Right ventricle myocardium inferior (tissue), 1 donor: ENCODE results near the gene B4GALNT2. TPM values are rescaled to one million over a fixed set of nuclear protein-coding genes. Genes with fewer than 3 reads are reported as not detected.
A peak's percentile ranks its signal among the peaks of the same experiment; 100 is the strongest.
"Not testable (repeated sequence)": the region's sequence is repeated elsewhere in the genome, so short reads cannot be mapped to it uniquely, and the experiment has no call there.

Experiments
- ATAC-seq: fragments of 200-7000 bp; cut with Tn5 transposase; one replicate; pipeline ENCODE4 v1.9.1; 2020; ENCODE audit warnings: mild to moderate bottlenecking, moderate library complexity
- DNase-seq: peaks from one replicate; pipeline ENCODE4 v3.0.0; 2021; ENCODE audit errors: missing footprints
- intact Hi-C: fragments of 100-400 bp; cut with DNase I; formaldehyde crosslinking; loops from one replicate; pipeline ENCODE4 v1.11.0; 2022
- total RNA-seq: library from RNA; stranded (reverse); fragmentation: NEBNext Ultra II Directional; extraction: Animal tissue kit (Norgen Biotek cat#: 25700); gene quantifications from one replicate; pipeline ENCODE4 v1.2.1, GENCODE V29; 2021
- donor health status: DM: no; HTN: yes; CAD: no; lungs with severe emphysema.

The B4GALNT2 gene
- total RNA-seq, 1 donor from 2014 or later, result not detected

GRCh38 chr17:49165143-49165542 is 32.6 kb downstream of the B4GALNT2 start:
- no peak for DNase-seq
- no peak for ATAC-seq
- intact Hi-C loops, result no loop called here

GRCh38 chr17:49168706-49169105 is 36.1 kb downstream of the B4GALNT2 start:
- intact Hi-C loops, result no loop called here
- no peak for DNase-seq
- ATAC-seq, result no peak

- no peak for ATAC-seq
- DNase-seq, result no peak
- intact Hi-C loops, result no loop called here
Observed at GRCh38 chr17:49170216-49170615, 37.6 kb downstream of the B4GALNT2 start.

GRCh38 chr17:49170711-49171110 is 38.1 kb downstream of the B4GALNT2 start:
- DNase-seq, intact Hi-C loops, ATAC-seq: not testable (repeated sequence)

GRCh38 chr17:49175978-49176377 is 43.4 kb downstream of the B4GALNT2 start:
- DNase-seq, ATAC-seq, intact Hi-C loops: not testable (repeated sequence)

- intact Hi-C loops, result no loop called here
- ATAC-seq, result no peak
- peak; percentile 78 for DNase-seq
Observed at GRCh38 chr17:49180303-49180702, 47.7 kb downstream of the B4GALNT2 start.

- ATAC-seq (no peak), DNase-seq (no peak)
- intact Hi-C loops, result loop anchor here (1.0 kb wide), 1 partner anchor 46 kb away; no protein-coding TSS in a partner anchor
Observed at GRCh38 chr17:49180998-49181635, 48.5 kb downstream of the B4GALNT2 start.

GRCh38 chr17:49183341-49183740 is 50.8 kb downstream of the B4GALNT2 start:
- intact Hi-C loops, result no loop called here
- DNase-seq (no peak), ATAC-seq (no peak)

- no peak for ATAC-seq
- DNase-seq, result no peak
- intact Hi-C loops, result no loop called here
Observed at GRCh38 chr17:49183801-49184200, 51.2 kb downstream of the B4GALNT2 start.

GRCh38 chr17:49184522-49184921 is 52.0 kb downstream of the B4GALNT2 start:
- ATAC-seq, intact Hi-C loops, DNase-seq: not testable (repeated sequence)

- DNase-seq, ATAC-seq, intact Hi-C loops: not testable (repeated sequence)
Observed at GRCh38 chr17:49185381-49185780, 52.8 kb downstream of the B4GALNT2 start.

GRCh38 chr17:49187301-49187700 is 54.7 kb downstream of the B4GALNT2 start:
- ATAC-seq (no peak), DNase-seq (no peak)
- intact Hi-C loops, result no loop called here

GRCh38 chr17:49190932-49191331 is 58.4 kb downstream of the B4GALNT2 start:
- ATAC-seq (no peak), DNase-seq (no peak)
- intact Hi-C loops, result loop anchor here (5.0 kb wide), 1 partner anchor 101 kb away; no protein-coding TSS in a partner anchor

- ATAC-seq (no peak), DNase-seq (no peak)
- intact Hi-C loops, result loop anchor here (5.0 kb wide), 1 partner anchor 101 kb away; no protein-coding TSS in a partner anchor
Observed at GRCh38 chr17:49191409-49191916, 58.9 kb downstream of the B4GALNT2 start.

- DNase-seq, result peak; percentile 91
- intact Hi-C loops, result loop anchor here (2.0 to 5.0 kb wide), 2 partner anchors 25 to 100 kb away; no protein-coding TSS in a partner anchor
- peak; percentile 93 for ATAC-seq
Observed at GRCh38 chr17:49191917-49192741, 59.6 kb downstream of the B4GALNT2 start.

- ATAC-seq (no peak), DNase-seq (no peak)
- intact Hi-C loops, result loop anchor here (2.0 to 5.0 kb wide), 2 partner anchors 23 to 99 kb away; no protein-coding TSS in a partner anchor
Observed at GRCh38 chr17:49193513-49194296, 61.1 kb downstream of the B4GALNT2 start.

GRCh38 chr17:49194297-49194607 is 61.7 kb downstream of the B4GALNT2 start:
- intact Hi-C loops, result loop anchor here (5.0 kb wide), 1 partner anchor 98 kb away; no protein-coding TSS in a partner anchor
- ATAC-seq (no peak), DNase-seq (no peak)

GRCh38 chr17:49195751-49196150 is 63.2 kb downstream of the B4GALNT2 start:
- no peak for DNase-seq
- no peak for ATAC-seq
- intact Hi-C loops, result no loop called here

- ATAC-seq, result no peak
- DNase-seq, result no peak
- intact Hi-C loops, result no loop called here
Observed at GRCh38 chr17:49196520-49196919, 64.0 kb downstream of the B4GALNT2 start.
